ENCODE measurements around the gene TFEB.

The TFEB gene

GRCh38 chr6:41687501-41688175 is 47.8 kb downstream of the TFEB start:
- no peak for DNase-seq

DNA sequence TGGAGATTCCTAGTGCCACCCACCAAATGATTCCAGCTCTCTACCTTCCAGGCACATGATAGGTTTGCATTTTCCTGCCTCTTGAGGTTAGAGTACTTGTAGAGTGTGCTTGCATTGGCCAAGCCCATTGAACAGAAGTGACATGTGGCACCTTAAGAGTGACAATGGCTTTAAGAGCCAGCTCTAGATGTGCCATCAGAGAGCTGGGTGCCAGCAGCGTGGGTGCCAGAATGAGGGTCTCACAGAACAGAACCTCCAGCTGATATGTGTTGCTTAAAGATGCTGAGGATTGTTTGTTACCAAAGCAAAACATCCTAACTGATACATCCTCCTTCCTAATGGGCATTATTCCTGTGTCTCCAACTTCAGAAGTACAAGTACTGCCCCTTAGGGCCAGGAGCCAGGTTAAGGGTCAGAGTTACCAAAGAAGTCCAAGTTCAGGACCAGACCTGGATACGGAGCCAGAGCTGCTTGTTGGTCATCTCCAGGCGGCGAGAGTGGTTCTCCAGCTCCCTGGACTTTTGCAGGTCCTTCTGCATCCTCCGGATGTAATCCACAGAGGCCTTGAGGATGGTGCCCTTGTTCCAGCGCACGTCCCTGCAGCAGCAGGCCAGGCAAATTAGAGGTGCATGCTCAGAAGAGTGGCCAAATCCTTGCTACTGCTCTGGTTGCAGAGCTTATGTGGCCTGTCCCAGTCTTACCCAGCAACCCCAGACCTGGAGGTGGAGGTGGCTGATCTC is 49.6 kb downstream of the TFEB start:
- DNase-seq, result no peak

DNA sequence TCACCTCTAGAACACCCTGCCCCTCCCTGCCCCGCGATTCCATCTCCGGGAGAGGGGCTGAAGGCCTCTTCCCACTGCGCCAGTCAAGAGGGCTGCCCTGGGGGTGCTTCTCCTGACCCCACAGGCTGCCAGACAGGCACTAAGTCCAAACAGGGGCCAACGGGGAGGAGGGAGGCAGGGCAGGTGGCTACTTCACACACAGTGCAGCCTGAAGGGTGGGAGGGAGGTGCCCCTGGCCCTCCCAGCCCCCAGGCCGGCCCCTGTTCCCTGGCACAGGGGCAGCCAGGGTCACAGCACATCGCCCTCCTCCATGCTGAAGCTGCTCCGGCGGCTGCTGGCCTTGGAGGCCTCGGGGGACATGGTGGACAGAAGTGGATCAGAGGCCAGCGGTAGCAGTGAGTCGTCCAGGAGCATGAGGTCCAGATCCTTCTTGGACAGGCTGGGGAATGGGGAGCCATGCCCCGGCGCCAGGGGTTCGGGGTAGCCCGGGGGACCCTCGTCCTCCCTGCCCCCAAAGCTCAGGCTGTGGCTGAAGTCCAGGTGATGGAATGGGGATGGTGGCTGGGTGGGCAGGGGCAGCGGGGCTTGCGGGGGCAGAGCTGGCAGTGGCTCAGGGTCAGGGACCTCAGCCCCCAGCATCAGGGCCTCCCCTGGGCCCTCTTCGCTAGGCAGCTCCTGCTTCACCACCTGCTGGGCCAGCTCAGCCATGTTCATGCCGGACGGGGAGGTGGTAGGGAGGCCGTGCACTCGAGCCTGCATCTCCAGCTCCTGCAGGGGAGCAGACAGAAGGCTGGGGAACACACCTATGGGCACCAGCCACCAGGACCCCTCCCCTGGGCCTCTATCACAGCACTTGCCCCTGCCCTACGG is 50.9 kb downstream of the TFEB start:
- DNase-seq, result no peak

DNA sequence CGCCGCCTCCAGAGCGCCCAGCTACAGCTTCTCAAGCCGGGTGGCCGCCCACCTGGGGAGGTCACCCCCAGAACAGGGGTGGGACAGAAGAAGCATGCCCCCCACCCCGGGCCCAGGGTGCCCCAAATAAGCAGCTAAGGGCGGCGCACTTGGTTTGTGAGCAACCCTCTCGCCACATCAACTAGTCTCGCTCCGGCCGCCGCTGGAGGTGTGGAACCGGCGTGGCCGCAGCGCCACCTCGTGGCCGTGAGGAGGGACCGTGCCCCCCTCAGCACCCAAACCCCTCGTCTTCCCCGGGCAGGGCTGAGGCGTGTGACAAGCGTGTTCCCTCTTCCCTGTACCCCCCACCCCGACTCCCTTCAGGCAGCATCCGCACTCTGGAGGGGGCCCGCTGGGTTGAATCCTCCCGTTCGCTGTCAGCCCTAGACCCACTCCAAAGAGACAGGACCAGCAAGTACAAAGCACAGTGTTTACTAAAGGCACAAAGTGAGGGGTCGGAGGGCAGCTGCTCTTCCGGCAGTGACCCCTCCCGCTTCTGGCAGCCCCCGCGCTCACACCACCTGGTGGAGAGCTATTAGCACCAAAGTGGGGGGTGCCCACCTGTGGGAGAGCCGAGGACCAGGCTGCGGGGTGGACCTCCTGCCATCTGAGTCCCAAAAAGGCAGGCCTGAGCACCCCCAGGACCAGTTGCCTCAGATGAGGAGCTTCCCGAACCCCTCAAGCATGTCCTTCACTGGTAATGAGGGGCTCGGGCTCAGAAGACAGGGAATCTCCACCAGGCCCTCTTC is 51.7 kb downstream of the TFEB start:
- DNase-seq, result peak; percentile 70

DNA sequence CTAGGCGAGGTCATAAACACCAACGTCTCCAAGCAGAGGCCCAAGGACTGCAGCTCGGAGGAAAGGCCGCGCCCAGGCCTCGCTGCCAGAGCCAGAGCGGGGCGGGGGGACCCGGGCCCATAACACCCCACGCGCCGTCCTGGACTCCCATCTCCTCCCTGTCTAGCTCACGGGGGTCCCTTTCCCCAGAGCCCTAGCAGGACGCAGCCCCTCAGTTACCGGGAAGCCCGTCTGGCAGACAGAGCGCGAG is 52.2 kb downstream of the TFEB start:
- no peak for DNase-seq

DNA sequence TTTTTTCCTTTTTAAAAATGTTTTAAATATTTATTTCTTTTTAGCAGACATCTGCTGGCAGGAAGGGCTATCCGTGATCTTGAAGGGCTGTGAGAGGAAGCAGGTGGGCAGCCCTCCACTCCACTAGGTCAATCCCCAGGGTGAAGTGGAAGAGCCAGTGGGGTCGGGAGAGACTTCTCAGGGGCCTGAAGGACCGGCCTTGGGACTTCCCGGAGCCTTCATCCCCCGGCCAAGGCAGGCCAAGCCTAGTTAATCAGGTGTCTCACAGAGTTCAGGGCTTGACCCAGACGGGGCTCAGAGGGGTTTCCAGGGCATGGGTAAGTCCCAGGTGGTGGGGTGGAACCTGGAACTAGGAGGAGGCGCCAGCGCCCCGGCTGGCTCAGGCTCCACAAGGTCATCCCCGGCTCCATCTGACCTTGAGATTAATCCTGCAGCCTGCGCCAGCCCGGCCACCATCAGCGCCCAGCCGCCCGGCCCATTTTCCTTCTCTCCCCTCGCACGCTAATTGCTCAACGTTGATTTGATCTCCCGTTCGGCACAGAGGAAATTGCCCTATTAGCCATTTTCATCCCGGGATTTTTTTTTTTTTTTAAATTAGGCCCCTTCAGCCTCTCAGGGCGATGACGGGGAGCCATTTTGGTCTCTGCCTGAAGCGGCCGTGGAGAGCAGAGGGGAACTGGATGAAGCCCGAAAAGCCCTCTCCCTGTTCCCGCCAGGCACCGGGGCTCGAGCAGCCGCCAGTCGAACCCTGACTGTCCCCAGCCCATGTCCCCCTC is 52.7 kb downstream of the TFEB start:
- no peak for DNase-seq

DNA sequence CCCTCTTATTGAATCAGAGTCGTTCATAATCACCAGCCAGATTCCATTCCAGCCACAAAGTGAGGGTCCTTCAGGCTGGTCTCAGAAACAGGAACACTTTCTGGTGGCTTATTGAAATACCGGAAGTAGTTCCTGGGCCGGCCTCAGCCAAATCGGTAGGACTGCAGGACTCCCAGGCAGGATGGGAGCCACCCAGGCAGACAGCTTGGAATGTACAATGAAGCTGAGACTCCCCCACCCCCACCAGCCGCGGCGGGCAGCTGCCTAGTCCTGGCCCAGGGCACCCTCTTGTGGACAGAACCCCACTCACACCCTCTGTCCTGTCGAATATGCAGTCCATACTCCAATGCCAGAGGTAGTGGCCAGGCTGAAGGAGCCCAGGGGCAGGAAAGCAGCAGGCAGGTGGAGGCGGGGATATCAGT is 53.3 kb downstream of the TFEB start:
- peak; percentile 43 for DNase-seq

DNA sequence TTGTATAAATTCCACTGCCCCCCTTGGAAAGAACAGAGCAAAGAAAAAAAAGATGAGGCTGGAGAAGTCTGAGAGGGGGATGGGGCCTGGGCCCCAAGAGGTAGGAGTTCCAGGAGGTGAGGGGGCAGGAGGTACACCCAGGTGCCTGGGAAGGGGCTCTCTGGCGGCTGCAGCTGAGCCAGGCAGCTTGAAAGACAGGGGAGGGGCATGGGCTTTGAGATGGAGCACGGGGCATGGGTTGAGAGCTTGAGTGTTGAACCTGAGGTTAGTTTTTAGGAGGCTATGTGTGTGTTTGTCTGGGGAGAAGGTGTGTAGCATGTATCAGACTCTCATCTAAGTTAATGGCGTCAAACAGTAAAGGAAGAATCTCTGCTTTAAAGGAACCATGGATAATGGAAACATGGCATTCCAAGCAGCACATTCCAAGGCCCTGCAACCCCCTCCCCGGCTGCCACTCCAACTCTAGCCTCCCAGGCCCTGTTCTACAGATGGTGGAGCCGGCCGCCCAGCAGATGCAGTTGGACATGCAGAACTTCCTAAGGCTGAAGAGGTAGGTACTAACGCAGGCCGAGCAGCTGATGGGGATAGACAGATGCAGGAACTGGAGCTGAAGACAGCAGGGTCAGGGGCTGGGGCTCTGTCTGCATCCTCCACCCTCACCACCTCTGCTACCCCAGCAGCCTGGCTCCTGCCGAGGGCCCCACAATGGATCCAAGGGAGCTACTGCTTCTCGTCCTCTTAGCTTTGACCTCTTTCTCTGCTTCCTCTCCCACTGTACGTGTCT is 55.0 kb downstream of the TFEB start:
- DNase-seq, result no peak

GRCh38 chr6:41679696-41680095 is 55.7 kb downstream of the TFEB start:
- DNase-seq, result no peak

DNA sequence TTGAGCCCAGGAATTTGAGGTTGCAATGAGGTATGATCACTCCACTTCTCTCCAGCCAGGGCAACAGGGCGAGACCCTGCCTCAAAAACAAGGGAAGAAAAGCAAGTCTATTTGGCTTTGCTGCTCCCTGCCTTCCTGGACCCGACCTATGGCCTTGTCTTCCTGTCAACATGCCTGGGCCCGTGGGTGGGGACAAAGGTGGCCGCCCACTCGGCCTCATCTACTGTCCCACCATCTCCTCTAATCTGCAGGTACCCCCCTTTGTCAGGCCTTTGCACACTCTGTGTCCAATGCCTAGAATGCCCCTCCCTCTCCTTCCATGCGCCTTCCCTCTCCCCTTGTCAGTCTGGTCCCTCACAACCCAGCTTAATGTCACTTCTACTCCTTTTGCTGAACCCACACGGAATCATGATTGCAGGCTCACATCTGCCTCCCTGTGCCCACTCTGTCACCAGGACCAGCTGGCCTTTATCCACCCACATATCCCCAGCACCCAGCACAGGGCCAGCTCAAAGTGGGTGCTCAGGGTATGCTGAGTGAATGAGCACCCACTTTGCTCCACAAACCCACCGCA is 56.8 kb downstream of the TFEB start:
- DNase-seq, result no peak

GRCh38 chr6:41677124-41677921 is 58.1 kb downstream of the TFEB start:
- no peak for DNase-seq

GRCh38 chr6:41676431-41676830 is 59.0 kb downstream of the TFEB start:
- DNase-seq, result no peak

DNA sequence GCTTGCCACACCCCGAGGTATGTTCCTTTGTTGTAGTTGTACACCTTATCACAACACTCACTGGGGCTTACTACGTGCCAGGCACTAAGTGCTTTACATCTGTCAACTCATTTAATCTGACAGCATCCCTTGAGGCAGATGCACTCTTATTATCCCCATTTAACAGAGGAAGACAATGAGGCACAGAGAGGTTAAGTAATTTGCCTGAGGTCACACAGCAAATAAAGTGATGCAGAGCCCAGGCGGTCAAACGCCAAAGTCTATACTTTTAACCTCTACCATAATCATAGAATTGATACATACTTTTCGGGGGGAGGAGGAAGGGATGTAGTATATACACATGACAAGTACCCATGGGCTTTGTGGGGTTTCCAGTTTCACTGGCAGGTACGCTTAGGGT is 59.4 kb downstream of the TFEB start:
- no peak for DNase-seq

- no peak for DNase-seq
Observed at GRCh38 chr6:41675176-41675775, 60.1 kb downstream of the TFEB start.

DNA sequence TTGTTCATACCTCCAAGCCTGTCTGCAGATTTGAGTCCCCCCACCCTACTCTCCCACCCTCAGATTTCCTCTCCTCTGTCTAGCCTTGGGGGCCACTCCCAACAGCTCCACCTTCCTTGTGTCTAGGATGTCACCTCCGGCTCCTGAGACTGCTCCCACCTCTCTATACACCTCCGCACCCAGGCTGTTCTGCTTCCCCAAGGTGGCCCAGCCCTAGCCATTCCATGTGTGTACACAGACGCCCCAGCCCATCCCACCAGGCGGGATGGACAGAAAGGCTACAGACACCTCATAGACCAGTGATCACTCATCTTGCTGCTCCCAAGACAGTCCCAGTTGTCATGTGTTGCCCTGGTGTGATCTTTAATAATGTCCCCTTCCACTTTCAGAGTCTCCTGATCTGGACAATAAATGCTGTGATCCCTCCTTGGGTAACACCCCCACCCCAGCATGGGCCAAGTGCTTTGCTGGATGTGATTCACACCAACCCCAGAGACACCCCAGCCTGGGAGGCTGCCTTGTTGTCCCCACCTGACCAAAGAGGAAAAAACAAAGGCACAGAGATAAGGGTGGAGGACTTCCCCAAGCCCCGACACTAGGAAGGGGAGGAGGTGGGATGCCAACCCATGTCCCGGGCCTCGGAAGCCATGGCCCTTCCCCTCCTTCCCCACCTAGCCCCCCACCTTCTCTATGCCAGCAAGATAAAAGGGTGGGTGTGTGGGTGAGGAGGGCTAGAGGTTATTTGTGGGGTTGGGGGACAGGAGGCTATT is 61.0 kb downstream of the TFEB start:
- no peak for DNase-seq

GRCh38 chr6:41673704-41674000 is 61.8 kb downstream of the TFEB start:
- no peak for DNase-seq

- no peak for DNase-seq
Observed at GRCh38 chr6:41672816-41673703, 62.3 kb downstream of the TFEB start.

GRCh38 chr6:41672016-41672415 is 63.4 kb downstream of the TFEB start:
- no peak for DNase-seq
